WTC11 (cell line): Measurements from ENCODE around the gene EPB41. TPM values are rescaled to one million over a fixed set of nuclear protein-coding genes. Genes with fewer than 3 reads are reported as not detected.

Experiments
- ATAC-seq: fragments of 200-7000 bp; cut with Tn5 transposase; 2 replicates; pipeline ENCODE4 v1.10.0; 2021; ENCODE audit warnings: mild to moderate bottlenecking, moderate library complexity
- CTCF ChIA-PET: fragments of 300-600 bp; sonication (Branson Sonifier 250); formaldehyde crosslinking; loops from one replicate; lab custom pipeline; 2021; ENCODE audit warnings: antibody characterized with exemption; lab: Charles Lee
- POLR2A ChIA-PET: fragments of 350-600 bp; sonication (Branson Sonifier 250); formaldehyde crosslinking; loops from one replicate; lab custom pipeline; 2021; ENCODE audit warnings: antibody characterized with exemption; lab: Charles Lee
- DNase-seq: peaks from one replicate; pipeline ENCODE4 v3.0.0; 2021; ENCODE audit warnings: low spot score
- H3K27ac Mint-ChIP-seq: 2 replicates; pipeline ENCODE4 v1.8.0; 2021; ENCODE audit warnings: mixed read lengths
- H3K27me3 Mint-ChIP-seq: 2 replicates; pipeline ENCODE4 v1.8.0; 2021; ENCODE audit warnings: low read depth, mild to moderate bottlenecking, moderate library complexity, mixed read lengths
- H3K36me3 Mint-ChIP-seq: 2 replicates; pipeline ENCODE4 v1.8.0; 2021; ENCODE audit warnings: mixed read lengths
- H3K4me1 Mint-ChIP-seq: 2 replicates; pipeline ENCODE4 v1.8.0; 2022; ENCODE audit warnings: mixed read lengths
- H3K4me3 Mint-ChIP-seq: 2 replicates; pipeline ENCODE4 v1.8.0; 2021; ENCODE audit warnings: mild to moderate bottlenecking, moderate library complexity, mixed read lengths
- H3K9me3 Mint-ChIP-seq: 2 replicates; pipeline ENCODE4 v1.8.0; 2021; ENCODE audit warnings: mixed read lengths
- AR ChIP-seq: fragments of 250-450 bp; sonication (Bioruptor Pico); IDR thresholded peaks from 2 replicates; pipeline ENCODE4 v1.9.0; 2021; ENCODE audit warnings: mild to moderate bottlenecking
- ATF6 ChIP-seq: sonication (generic); formaldehyde crosslinking; IDR thresholded peaks from 2 replicates; pipeline ENCODE4 v1.8.1; 2023; ENCODE audit warnings: mild to moderate bottlenecking, missing genetic modification reagents
- CBFB ChIP-seq: sonication (generic); formaldehyde crosslinking; IDR thresholded peaks from 2 replicates; pipeline ENCODE4 v1.8.1; 2022; ENCODE audit warnings: mild to moderate bottlenecking, low read depth, missing genetic modification reagents
- CREB1 ChIP-seq: sonication (generic); formaldehyde crosslinking; IDR thresholded peaks from 2 replicates; pipeline ENCODE4 v1.8.0; 2023; ENCODE audit warnings: mild to moderate bottlenecking, missing genetic modification reagents
- E2F4 ChIP-seq: sonication (generic); formaldehyde crosslinking; IDR thresholded peaks from 2 replicates; pipeline ENCODE4 v1.8.1; 2022; ENCODE audit warnings: low read depth, mild to moderate bottlenecking, moderate library complexity, missing genetic modification reagents, borderline replicate concordance
- FOXJ3 ChIP-seq: sonication (generic); formaldehyde crosslinking; IDR thresholded peaks from 2 replicates; pipeline ENCODE4 v1.9.0; 2021; ENCODE audit warnings: missing genetic modification reagents, mild to moderate bottlenecking, borderline replicate concordance
- NFATC4 ChIP-seq: fragments of 250-450 bp; sonication (Bioruptor Pico); IDR thresholded peaks from 2 replicates; pipeline ENCODE4 v1.9.0; 2021; ENCODE audit warnings: mild to moderate bottlenecking
- NR2C2 ChIP-seq: sonication (generic); formaldehyde crosslinking; IDR thresholded peaks from 2 replicates; pipeline ENCODE4 v1.8.0; 2022; ENCODE audit warnings: mild to moderate bottlenecking, missing genetic modification reagents
- NR3C1 ChIP-seq: sonication (generic); formaldehyde crosslinking; conservative IDR thresholded peaks from 2 replicates; pipeline ENCODE4 v1.8.1; 2023; ENCODE audit warnings: low read depth, mild to moderate bottlenecking, missing genetic modification reagents
- RORB ChIP-seq: fragments of 250-450 bp; sonication (Bioruptor Pico); IDR thresholded peaks from 2 replicates; pipeline ENCODE4 v1.9.0; 2021; ENCODE audit warnings: mild to moderate bottlenecking
- SOX15 ChIP-seq: fragments of 250-450 bp; sonication (Bioruptor Pico); IDR thresholded peaks from 2 replicates; pipeline ENCODE4 v1.9.0; 2021; ENCODE audit warnings: mild to moderate bottlenecking
- SP1 ChIP-seq: sonication (generic); formaldehyde crosslinking; conservative IDR thresholded peaks from 2 replicates; pipeline ENCODE4 v1.8.1; 2022; ENCODE audit warnings: missing genetic modification reagents
- STAT6 ChIP-seq: sonication (generic); formaldehyde crosslinking; conservative IDR thresholded peaks from 2 replicates; pipeline ENCODE4 v1.8.1; 2023; ENCODE audit warnings: mild to moderate bottlenecking, low read depth, missing genetic modification reagents, moderate library complexity
- TEAD4 ChIP-seq: sonication (generic); formaldehyde crosslinking; IDR thresholded peaks from 2 replicates; pipeline ENCODE4 v1.8.0; 2022; ENCODE audit warnings: mild to moderate bottlenecking, missing genetic modification reagents
- ZNF263 ChIP-seq: sonication (generic); formaldehyde crosslinking; IDR thresholded peaks from 2 replicates; pipeline ENCODE4 v1.8.1; 2022; ENCODE audit warnings: low read depth, mild to moderate bottlenecking, moderate library complexity, missing genetic modification reagents
- ZNF317 ChIP-seq: sonication (generic); formaldehyde crosslinking; IDR thresholded peaks from 2 replicates; pipeline ENCODE4 v1.8.1; 2023; ENCODE audit warnings: low read depth, mild to moderate bottlenecking, moderate library complexity, missing genetic modification reagents, borderline replicate concordance
- total RNA-seq: library from RNA; stranded (reverse); gene quantifications from 3 replicates; pipeline ENCODE4 v1.2.3, GENCODE V29; 2021
- TF ChIP-seq, protein P1 (sequence below): sonication (generic); formaldehyde crosslinking; IDR thresholded peaks from 2 replicates; pipeline ENCODE4 v1.8.0; 2022; ENCODE audit warnings: mild to moderate bottlenecking, missing genetic modification reagents
- TF ChIP-seq, protein P2 (sequence below): sonication (generic); formaldehyde crosslinking; IDR thresholded peaks from 2 replicates; pipeline ENCODE4 v1.8.0; 2022; ENCODE audit warnings: missing genetic modification reagents
- TF ChIP-seq, protein P3 (sequence below): sonication (generic); formaldehyde crosslinking; IDR thresholded peaks from 2 replicates; pipeline ENCODE4 v1.8.0; 2022; ENCODE audit warnings: mild to moderate bottlenecking, missing genetic modification reagents
- TF ChIP-seq, protein P4 (sequence below): fragments of 200-600 bp; IDR thresholded peaks from 2 replicates; pipeline ENCODE4 v1.8.0; 2022; ENCODE audit warnings: antibody characterized with exemption

Gene EPB41
- total RNA-seq, 1 experiment from 2014 or later: 85.0 TPM

DNA sequence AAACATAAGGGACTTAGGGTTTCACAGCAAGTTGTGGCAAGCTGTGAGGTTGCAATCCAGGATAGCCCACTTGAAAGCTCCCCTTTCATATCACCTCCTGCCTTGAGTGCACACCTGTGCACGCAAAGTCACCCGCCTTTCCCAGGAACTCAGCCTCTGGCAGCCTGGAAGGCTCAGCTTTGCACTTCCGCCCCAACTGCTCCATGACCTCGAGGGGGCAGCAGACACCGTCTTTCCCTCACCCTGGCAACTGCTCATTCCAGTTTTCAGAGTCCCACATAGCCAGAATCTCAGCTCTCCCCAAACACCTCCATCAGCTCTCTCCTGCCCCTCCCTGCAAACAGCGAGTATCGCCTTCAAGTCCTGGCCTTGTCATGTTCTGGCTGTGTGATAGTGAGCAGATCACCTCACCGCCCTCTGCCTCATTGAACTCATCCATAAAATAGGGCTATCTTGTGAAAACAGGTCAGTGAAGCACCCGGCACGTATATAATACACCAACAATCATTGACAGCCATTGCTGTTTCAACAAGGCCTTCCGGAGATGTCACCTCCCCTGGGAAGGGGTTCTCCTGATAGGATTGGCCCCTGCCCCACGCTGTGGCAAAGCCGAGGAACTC is 32.2 kb upstream of the EPB41 start:
- no peaks in the 10 kb centered on the region for H3K9me3 Mint-ChIP-seq
- CTCF ChIA-PET: interaction anchor here (0.5 to 4.3 kb wide), 79 partner anchors 8 to 822 kb away, joined by 3 to 102 read pairs (median 4); partner anchors contain the start of genes EPB41, MECR, OPRD1 and SRSF4
- no peak overlapping the region for H3K4me3 Mint-ChIP-seq
- peaks cover 45% of the 10 kb centered on the region for H3K4me1 Mint-ChIP-seq
- no peaks in the 10 kb centered on the region for H3K27me3 Mint-ChIP-seq
- peak; percentile 93 for DNase-seq
- no peaks in the 10 kb centered on the region for H3K36me3 Mint-ChIP-seq
- no peak for TF ChIP-seq E2F4
- TF ChIP-seq ATF6: no peak
- TF ChIP-seq RORB (CRISPR knock-in tag): no peak
- TF ChIP-seq NR3C1 (CRISPR knock-in tag): no peak
- no peak for TF ChIP-seq SOX15 (CRISPR knock-in tag)
- TF ChIP-seq ZNF317 (CRISPR knock-in tag): peak; percentile 99
- no peak for TF ChIP-seq STAT6 (CRISPR knock-in tag)
- TF ChIP-seq FOXJ3 (CRISPR knock-in tag): no peak
- peak; percentile 57; the same call in 1 of the 2 replicates for TF ChIP-seq SP1 (CRISPR knock-in tag)
- TF ChIP-seq, protein P1, sequence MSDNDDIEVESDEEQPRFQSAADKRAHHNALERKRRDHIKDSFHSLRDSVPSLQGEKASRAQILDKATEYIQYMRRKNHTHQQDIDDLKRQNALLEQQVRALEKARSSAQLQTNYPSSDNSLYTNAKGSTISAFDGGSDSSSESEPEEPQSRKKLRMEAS (CRISPR knock-in tag): no peak
- TF ChIP-seq, protein P2, sequence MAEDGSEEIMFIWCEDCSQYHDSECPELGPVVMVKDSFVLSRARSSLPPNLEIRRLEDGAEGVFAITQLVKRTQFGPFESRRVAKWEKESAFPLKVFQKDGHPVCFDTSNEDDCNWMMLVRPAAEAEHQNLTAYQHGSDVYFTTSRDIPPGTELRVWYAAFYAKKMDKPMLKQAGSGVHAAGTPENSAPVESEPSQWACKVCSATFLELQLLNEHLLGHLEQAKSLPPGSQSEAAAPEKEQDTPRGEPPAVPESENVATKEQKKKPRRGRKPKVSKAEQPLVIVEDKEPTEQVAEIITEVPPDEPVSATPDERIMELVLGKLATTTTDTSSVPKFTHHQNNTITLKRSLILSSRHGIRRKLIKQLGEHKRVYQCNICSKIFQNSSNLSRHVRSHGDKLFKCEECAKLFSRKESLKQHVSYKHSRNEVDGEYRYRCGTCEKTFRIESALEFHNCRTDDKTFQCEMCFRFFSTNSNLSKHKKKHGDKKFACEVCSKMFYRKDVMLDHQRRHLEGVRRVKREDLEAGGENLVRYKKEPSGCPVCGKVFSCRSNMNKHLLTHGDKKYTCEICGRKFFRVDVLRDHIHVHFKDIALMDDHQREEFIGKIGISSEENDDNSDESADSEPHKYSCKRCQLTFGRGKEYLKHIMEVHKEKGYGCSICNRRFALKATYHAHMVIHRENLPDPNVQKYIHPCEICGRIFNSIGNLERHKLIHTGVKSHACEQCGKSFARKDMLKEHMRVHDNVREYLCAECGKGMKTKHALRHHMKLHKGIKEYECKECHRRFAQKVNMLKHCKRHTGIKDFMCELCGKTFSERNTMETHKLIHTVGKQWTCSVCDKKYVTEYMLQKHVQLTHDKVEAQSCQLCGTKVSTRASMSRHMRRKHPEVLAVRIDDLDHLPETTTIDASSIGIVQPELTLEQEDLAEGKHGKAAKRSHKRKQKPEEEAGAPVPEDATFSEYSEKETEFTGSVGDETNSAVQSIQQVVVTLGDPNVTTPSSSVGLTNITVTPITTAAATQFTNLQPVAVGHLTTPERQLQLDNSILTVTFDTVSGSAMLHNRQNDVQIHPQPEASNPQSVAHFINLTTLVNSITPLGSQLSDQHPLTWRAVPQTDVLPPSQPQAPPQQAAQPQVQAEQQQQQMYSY (CRISPR knock-in tag): peak; percentile 63
- no peak for TF ChIP-seq TEAD4 (CRISPR knock-in tag)
- no peak for TF ChIP-seq AR
- TF ChIP-seq ZNF263 (CRISPR knock-in tag): no peak
- TF ChIP-seq CREB1 (CRISPR knock-in tag): no peak
- TF ChIP-seq NR2C2: no peak
- TF ChIP-seq, protein P3, sequence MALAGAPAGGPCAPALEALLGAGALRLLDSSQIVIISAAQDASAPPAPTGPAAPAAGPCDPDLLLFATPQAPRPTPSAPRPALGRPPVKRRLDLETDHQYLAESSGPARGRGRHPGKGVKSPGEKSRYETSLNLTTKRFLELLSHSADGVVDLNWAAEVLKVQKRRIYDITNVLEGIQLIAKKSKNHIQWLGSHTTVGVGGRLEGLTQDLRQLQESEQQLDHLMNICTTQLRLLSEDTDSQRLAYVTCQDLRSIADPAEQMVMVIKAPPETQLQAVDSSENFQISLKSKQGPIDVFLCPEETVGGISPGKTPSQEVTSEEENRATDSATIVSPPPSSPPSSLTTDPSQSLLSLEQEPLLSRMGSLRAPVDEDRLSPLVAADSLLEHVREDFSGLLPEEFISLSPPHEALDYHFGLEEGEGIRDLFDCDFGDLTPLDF (CRISPR knock-in tag): no peak
- no peak for TF ChIP-seq CBFB (CRISPR knock-in tag)
- no peak for TF ChIP-seq NFATC4 (CRISPR knock-in tag)
- TF ChIP-seq, protein P4, sequence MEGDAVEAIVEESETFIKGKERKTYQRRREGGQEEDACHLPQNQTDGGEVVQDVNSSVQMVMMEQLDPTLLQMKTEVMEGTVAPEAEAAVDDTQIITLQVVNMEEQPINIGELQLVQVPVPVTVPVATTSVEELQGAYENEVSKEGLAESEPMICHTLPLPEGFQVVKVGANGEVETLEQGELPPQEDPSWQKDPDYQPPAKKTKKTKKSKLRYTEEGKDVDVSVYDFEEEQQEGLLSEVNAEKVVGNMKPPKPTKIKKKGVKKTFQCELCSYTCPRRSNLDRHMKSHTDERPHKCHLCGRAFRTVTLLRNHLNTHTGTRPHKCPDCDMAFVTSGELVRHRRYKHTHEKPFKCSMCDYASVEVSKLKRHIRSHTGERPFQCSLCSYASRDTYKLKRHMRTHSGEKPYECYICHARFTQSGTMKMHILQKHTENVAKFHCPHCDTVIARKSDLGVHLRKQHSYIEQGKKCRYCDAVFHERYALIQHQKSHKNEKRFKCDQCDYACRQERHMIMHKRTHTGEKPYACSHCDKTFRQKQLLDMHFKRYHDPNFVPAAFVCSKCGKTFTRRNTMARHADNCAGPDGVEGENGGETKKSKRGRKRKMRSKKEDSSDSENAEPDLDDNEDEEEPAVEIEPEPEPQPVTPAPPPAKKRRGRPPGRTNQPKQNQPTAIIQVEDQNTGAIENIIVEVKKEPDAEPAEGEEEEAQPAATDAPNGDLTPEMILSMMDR: peak; percentile 71
- TF ChIP-seq, all 79 proteins: peak for 4
- H3K27ac Mint-ChIP-seq: peak overlapping the region; percentile 22; the same call in 1 of the 2 replicates
- POLR2A ChIA-PET: interaction anchor here (0.7 to 1.4 kb wide), 7 partner anchors 32 to 315 kb away, joined by 4 to 7 read pairs (median 5); partner anchors contain the start of genes EPB41, SRSF4 and TAF12
- peak; percentile 66 for ATAC-seq
